Loucy (cell line): ENCODE results near the gene GALNT9.

Experiments used
- H2AFZ ChIP-seq: fragments of 200-600 bp; sonication (generic); 2 replicates; pipeline ENCODE4 v1.6.0; 2016; ENCODE audit warnings: antibody characterized with exemption, mild to moderate bottlenecking, low read length, moderate library complexity
- H3F3A ChIP-seq: fragments of 200-600 bp; 2 replicates; pipeline ENCODE4 v1.6.0; 2016; ENCODE audit warnings: antibody characterized with exemption, low read depth, mild to moderate bottlenecking
- H3K27me3 ChIP-seq: fragments of 200-600 bp; sonication (generic); 2 replicates; pipeline ENCODE4 v1.6.1; 2014; ENCODE audit warnings: low read length, mild to moderate bottlenecking; ENCODE audit not compliant: insufficient read depth, poor library complexity, severe bottlenecking
- H3K36me3 ChIP-seq: fragments of 200-600 bp; sonication (generic); 2 replicates; pipeline ENCODE4 v1.6.1; 2016; ENCODE audit warnings: low read length; ENCODE audit not compliant: insufficient read depth
- H3K4me1 ChIP-seq: fragments of 200-600 bp; sonication (generic); 2 replicates; pipeline ENCODE4 v1.5.1; 2014; ENCODE audit warnings: low read length, mild to moderate bottlenecking; ENCODE audit not compliant: insufficient read depth, poor library complexity, severe bottlenecking
- H3K4me2 ChIP-seq: fragments of 200-600 bp; sonication (generic); 2 replicates; pipeline ENCODE4 v1.6.0; 2014; ENCODE audit warnings: antibody characterized with exemption, low read length, low read depth, mild to moderate bottlenecking; ENCODE audit not compliant: poor library complexity, severe bottlenecking
- H3K4me3 ChIP-seq: fragments of 200-600 bp; sonication (generic); 2 replicates; pipeline ENCODE4 v1.5.1; 2014; ENCODE audit warnings: low read length, mild to moderate bottlenecking, mixed read lengths; ENCODE audit not compliant: poor library complexity, severe bottlenecking
- H3K79me2 ChIP-seq: fragments of 200-600 bp; sonication (generic); 2 replicates; pipeline ENCODE4 v1.6.1; 2014; ENCODE audit warnings: low read length; ENCODE audit not compliant: insufficient read depth
- H3K9ac ChIP-seq: fragments of 200-600 bp; sonication (generic); 2 replicates; pipeline ENCODE4 v1.6.0; 2014; ENCODE audit warnings: mild to moderate bottlenecking, low read depth, low read length, moderate library complexity; ENCODE audit not compliant: poor library complexity, severe bottlenecking
- H3K9me2 ChIP-seq: fragments of 200-600 bp; sonication (generic); replicated peaks from 2 replicates; pipeline ENCODE4 v1.6.1; 2016; ENCODE audit warnings: low read depth, low read length, mixed read lengths
- H3K9me3 ChIP-seq: fragments of 200-600 bp; sonication (generic); 2 replicates; pipeline ENCODE4 v1.6.1; 2014; ENCODE audit warnings: mild to moderate bottlenecking, antibody characterized with exemption, low read length, low read depth; ENCODE audit not compliant: insufficient read depth
- H4K20me1 ChIP-seq: fragments of 200-600 bp; sonication (generic); 2 replicates; pipeline ENCODE4 v1.6.0; 2014; ENCODE audit warnings: antibody characterized with exemption, low read length, mild to moderate bottlenecking; ENCODE audit not compliant: insufficient read depth, poor library complexity, severe bottlenecking
- CTCF ChIP-seq: fragments of 200-600 bp; sonication (generic); conservative IDR thresholded peaks from 2 replicates; pipeline ENCODE4 v1.5.1; 2014; ENCODE audit warnings: mild to moderate bottlenecking, antibody characterized with exemption, low read length
- EZH2phosphoT487 ChIP-seq: fragments of 200-600 bp; IDR thresholded peaks from 2 replicates; pipeline ENCODE4 v1.6.1; 2018; ENCODE audit warnings: antibody characterized with exemption, mild to moderate bottlenecking, moderate library complexity, borderline replicate concordance

Gene GALNT9

DNA sequence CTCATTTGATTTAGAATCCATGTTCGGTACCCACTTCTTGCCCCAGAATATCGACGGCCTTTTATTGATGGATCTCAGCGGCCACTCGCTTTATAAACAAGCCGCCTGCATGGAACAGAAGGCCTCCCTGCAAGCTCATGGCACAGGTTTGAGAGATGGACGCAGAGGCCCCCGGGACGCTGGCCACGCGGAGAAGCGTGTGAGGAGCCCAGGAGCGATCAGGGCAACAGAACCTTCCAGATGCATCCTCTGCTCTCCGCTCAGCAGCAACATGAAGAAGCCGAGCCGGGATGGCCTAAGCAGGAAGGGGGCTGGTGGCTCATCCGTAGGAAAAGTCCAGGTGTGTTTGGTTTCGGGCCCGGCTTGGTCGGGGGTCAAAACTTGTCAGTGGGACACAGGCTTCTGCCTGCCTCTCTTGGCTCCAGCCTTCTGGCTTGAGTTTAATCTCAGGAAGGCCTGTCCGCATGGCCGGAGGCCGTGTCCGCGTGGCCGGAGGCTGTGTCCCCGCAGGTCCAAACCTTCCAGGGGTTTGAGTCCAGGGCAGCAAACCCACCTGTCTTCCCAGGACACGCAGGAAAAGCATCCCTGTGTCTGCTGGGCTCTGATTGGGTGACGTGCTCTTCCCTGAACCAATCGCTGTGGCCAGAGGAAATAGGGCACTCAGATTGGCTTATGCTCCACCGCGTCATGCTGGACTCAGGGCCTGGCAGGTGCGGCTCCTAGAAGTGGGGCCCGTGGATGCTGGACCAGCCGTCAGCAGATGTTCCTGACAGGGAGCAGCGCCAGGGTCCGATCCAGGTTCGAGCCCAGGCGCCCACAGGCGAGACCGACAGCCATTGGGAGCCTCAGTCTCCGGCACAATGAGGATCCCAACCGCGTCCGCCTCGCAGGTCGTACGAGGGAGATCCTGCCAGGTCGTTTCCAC, 65.0 kb downstream of the GALNT9 start:
- no peaks in the 10 kb centered on the region for H3K27me3 ChIP-seq
- H3K9me2 ChIP-seq = no peaks in the 10 kb centered on the region
- H3K36me3 ChIP-seq = no peaks in the 10 kb centered on the region
- TF ChIP-seq CTCF (no peak), EZH2phosphoT487 (no peak)
- H2AFZ ChIP-seq = no peak overlapping the region
- no peak overlapping the region for H3K4me3 ChIP-seq
- H3F3A ChIP-seq = no peaks in the 10 kb centered on the region
- no peaks in the 10 kb centered on the region for H4K20me1 ChIP-seq
- H3K9ac ChIP-seq = no peak overlapping the region
- no peaks in the 10 kb centered on the region for H3K79me2 ChIP-seq
- no peak overlapping the region for H3K4me2 ChIP-seq
- peaks cover 8% of the 10 kb centered on the region for H3K4me1 ChIP-seq
- no peaks in the 10 kb centered on the region for H3K9me3 ChIP-seq

DNA sequence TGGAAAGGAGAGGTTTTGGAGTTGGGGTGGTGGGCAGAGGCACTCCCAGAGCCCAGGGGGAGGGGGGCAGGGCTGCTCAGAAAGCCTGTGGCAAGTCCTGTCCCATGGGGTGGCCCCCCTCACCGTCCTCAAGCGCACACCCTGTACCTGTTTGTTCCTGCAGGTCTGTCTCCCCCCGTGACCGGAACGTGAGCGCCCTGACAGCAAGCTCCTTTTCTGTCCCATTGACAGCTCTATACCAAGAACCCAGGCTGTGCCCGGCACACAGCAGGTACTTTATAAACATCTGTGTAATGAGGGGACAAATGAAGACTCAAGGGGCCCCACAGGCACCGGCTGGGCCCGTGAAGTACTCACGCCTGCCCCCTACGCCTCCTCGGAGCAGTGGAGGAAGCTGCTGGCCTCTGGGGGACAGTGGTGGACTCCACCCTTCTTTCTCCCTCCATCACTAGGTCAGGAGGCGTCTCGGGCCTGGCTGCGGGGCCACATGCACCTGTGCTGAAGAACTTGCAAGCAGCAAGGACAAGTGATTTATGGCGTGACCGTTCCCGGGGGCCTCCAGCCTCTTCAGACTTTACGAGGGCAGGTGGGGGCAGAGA, 65.8 kb downstream of the GALNT9 start:
- Histone ChIP-seq H3K27me3 (no peaks in the 10 kb centered on the region), H3K36me3 (no peaks in the 10 kb centered on the region), H3K4me2 (no peak overlapping the region), H3K79me2 (no peaks in the 10 kb centered on the region), H3K9me3 (no peaks in the 10 kb centered on the region), H3K4me1 (peaks cover 14% of the 10 kb centered on the region), H4K20me1 (no peaks in the 10 kb centered on the region), H3K9me2 (no peaks in the 10 kb centered on the region), H3K9ac (no peak overlapping the region), H2AFZ (no peak overlapping the region), H3K4me3 (no peak overlapping the region), H3F3A (no peaks in the 10 kb centered on the region)
- TF ChIP-seq EZH2phosphoT487 = no peak
- TF ChIP-seq CTCF = no peak

DNA sequence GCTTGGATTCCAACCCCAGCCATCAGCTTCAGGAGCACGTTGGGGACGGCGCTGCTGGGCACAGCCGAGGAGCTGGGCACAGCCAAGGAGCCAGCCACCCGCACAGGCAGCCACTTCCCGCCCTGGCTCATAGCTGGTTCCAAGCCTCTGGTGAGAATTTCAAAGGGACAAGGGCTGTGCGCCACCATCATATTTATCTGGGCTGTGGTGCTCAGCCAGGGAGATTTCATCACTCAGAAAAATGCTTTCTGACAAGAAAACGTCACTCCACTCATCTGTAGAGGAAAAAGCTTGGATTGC, 66.4 kb downstream of the GALNT9 start:
- Histone ChIP-seq H3K4me1 (peaks cover 14% of the 10 kb centered on the region), H3K79me2 (no peaks in the 10 kb centered on the region), H3K9me3 (no peaks in the 10 kb centered on the region), H3F3A (no peaks in the 10 kb centered on the region), H2AFZ (no peak overlapping the region), H3K4me3 (no peak overlapping the region), H3K9ac (no peak overlapping the region), H3K9me2 (no peaks in the 10 kb centered on the region), H3K27me3 (no peaks in the 10 kb centered on the region), H3K4me2 (no peak overlapping the region), H4K20me1 (no peaks in the 10 kb centered on the region), H3K36me3 (no peaks in the 10 kb centered on the region)
- TF ChIP-seq EZH2phosphoT487 (no peak), CTCF (no peak)
